HEK293 (cell line): ENCODE results near the gene VPS54.

Experiments
- CTCF ChIA-PET: fragments of 350-600 bp; formaldehyde crosslinking; extraction: SDS; loops from one replicate; lab custom pipeline; 2021; ENCODE audit warnings: antibody characterized with exemption; lab: Yijun Ruan, JAX
- POLR2A ChIA-PET: fragments of 300-600 bp; formaldehyde crosslinking; extraction: SDS; loops from one replicate; lab custom pipeline; 2020; ENCODE audit warnings: antibody characterized with exemption, inconsistent platforms; lab: Yijun Ruan, JAX
- H3K27ac ChIP-seq: fragments of 200-500 bp; sonication (Bioruptor generic); 2 replicates; pipeline ENCODE4 v1.5.1; 2014; ENCODE audit warnings: low read depth, low read length, control low read depth, inconsistent platforms; ENCODE audit errors: extremely low read depth
- H3K36me3 ChIP-seq, 2 experiments: fragments of 200-500 bp in 1 of 2; sonication (Bioruptor generic) in 1 of 2; 1 replicate in 1 of 2; 2 replicates in 1 of 2; pipeline ENCODE4 v1.5.1; 2014 to 2017; ENCODE audit warnings: inconsistent platforms in 2 of 2, low read length in 2 of 2; ENCODE audit not compliant: control insufficient read depth in 2 of 2, insufficient read depth in 1 of 2
- H3K4me1 ChIP-seq: fragments of 200-500 bp; sonication (Bioruptor generic); 2 replicates; pipeline ENCODE4 v1.5.1; 2014; ENCODE audit warnings: mild to moderate bottlenecking, low read length, inconsistent platforms; ENCODE audit not compliant: control insufficient read depth, insufficient read depth
- H3K4me3 ChIP-seq: 2 replicates; pipeline ENCODE4 v1.5.1; 2011; ENCODE audit warnings: low read depth, mild to moderate bottlenecking, control low read depth, low read length, moderate library complexity
- H3K9me3 ChIP-seq: fragments of 200-500 bp; sonication (Bioruptor generic); 2 replicates; pipeline ENCODE4 v1.5.1; 2014; ENCODE audit warnings: low read depth, low read length, inconsistent platforms; ENCODE audit not compliant: control insufficient read depth, insufficient read depth
- IKZF3 ChIP-seq: fragments of 450-650 bp; IDR thresholded peaks from 2 replicates; pipeline ENCODE4 v1.5.0; 2018; ENCODE audit warnings: missing biosample characterization, mild to moderate bottlenecking, missing genetic modification characterization, moderate library complexity
- KLF7 ChIP-seq: fragments of 450-650 bp; formaldehyde crosslinking; IDR thresholded peaks from 2 replicates; pipeline ENCODE4 v1.5.1; 2016; ENCODE audit warnings: missing biosample characterization, missing genetic modification characterization, borderline replicate concordance
- SCRT1 ChIP-seq: fragments of 450-650 bp; formaldehyde crosslinking; IDR thresholded peaks from 2 replicates; pipeline ENCODE4 v1.5.1; 2016; ENCODE audit warnings: missing biosample characterization, missing genetic modification characterization, borderline replicate concordance
- SP7 ChIP-seq: fragments of 450-650 bp; formaldehyde crosslinking; IDR thresholded peaks from 2 replicates; pipeline ENCODE4 v1.5.1; 2016; ENCODE audit warnings: missing biosample characterization, missing genetic modification characterization
- TSHZ1 ChIP-seq: fragments of 450-650 bp; formaldehyde crosslinking; IDR thresholded peaks from 2 replicates; pipeline ENCODE4 v1.5.1; 2016; ENCODE audit warnings: missing biosample characterization, missing genetic modification characterization, borderline replicate concordance
- YY1 ChIP-seq: fragments of 450-650 bp; formaldehyde crosslinking; IDR thresholded peaks from 2 replicates; pipeline ENCODE4 v1.5.1; 2018; ENCODE audit warnings: missing biosample characterization, missing genetic modification characterization
- ZBTB44 ChIP-seq: fragments of 450-650 bp; IDR thresholded peaks from 2 replicates; pipeline ENCODE4 v1.5.1; 2018; ENCODE audit warnings: missing biosample characterization, mild to moderate bottlenecking, missing genetic modification characterization
- ZIC2 ChIP-seq: fragments of 450-650 bp; formaldehyde crosslinking; IDR thresholded peaks from 2 replicates; pipeline ENCODE4 v1.5.1; 2016; ENCODE audit warnings: missing biosample characterization, missing genetic modification characterization
- ZNF133 ChIP-seq: fragments of 450-650 bp; formaldehyde crosslinking; IDR thresholded peaks from 2 replicates; pipeline ENCODE4 v1.5.1; 2016; ENCODE audit warnings: missing biosample characterization, missing genetic modification characterization
- ZNF138 ChIP-seq: fragments of 450-650 bp; formaldehyde crosslinking; IDR thresholded peaks from 2 replicates; pipeline ENCODE4 v1.5.1; 2016; ENCODE audit warnings: missing biosample characterization, missing genetic modification characterization, borderline replicate concordance
- ZNF184 ChIP-seq: fragments of 450-650 bp; IDR thresholded peaks from 2 replicates; pipeline ENCODE4 v1.5.1; 2018; ENCODE audit warnings: missing biosample characterization, mild to moderate bottlenecking, missing genetic modification characterization
- ZNF19 ChIP-seq: fragments of 450-650 bp; formaldehyde crosslinking; IDR thresholded peaks from 2 replicates; pipeline ENCODE4; 2016; ENCODE audit warnings: missing biosample characterization, missing genetic modification characterization, low read depth
- ZNF280D ChIP-seq: fragments of 450-650 bp; formaldehyde crosslinking; IDR thresholded peaks from 2 replicates; pipeline ENCODE4 v1.5.1; 2016; ENCODE audit warnings: missing biosample characterization, missing genetic modification characterization
- ZNF362 ChIP-seq: fragments of 450-650 bp; formaldehyde crosslinking; IDR thresholded peaks from 2 replicates; pipeline ENCODE4 v1.5.1; 2016; ENCODE audit warnings: missing biosample characterization, missing genetic modification characterization
- ZNF366 ChIP-seq: fragments of 450-650 bp; formaldehyde crosslinking; conservative IDR thresholded peaks from 2 replicates; pipeline ENCODE4 v1.5.1; 2016; ENCODE audit warnings: missing biosample characterization, missing genetic modification characterization
- ZNF580 ChIP-seq: fragments of 450-650 bp; formaldehyde crosslinking; IDR thresholded peaks from 2 replicates; pipeline ENCODE4 v1.5.1; 2016; ENCODE audit warnings: missing biosample characterization, missing genetic modification characterization
- ZNF654 ChIP-seq: fragments of 450-650 bp; formaldehyde crosslinking; IDR thresholded peaks from 2 replicates; pipeline ENCODE4 v1.5.1; 2016; ENCODE audit warnings: low read depth, missing biosample characterization, missing genetic modification characterization
- ZNF76 ChIP-seq: fragments of 450-650 bp; formaldehyde crosslinking; IDR thresholded peaks from 2 replicates; pipeline ENCODE4; 2016; ENCODE audit warnings: low read depth, missing biosample characterization, missing genetic modification characterization, borderline replicate concordance
- ZNF837 ChIP-seq: fragments of 450-650 bp; formaldehyde crosslinking; IDR thresholded peaks from 2 replicates; pipeline ENCODE4 v1.5.1; 2016; ENCODE audit warnings: missing biosample characterization, missing genetic modification characterization
- ZSCAN16 ChIP-seq: fragments of 450-650 bp; formaldehyde crosslinking; IDR thresholded peaks from 2 replicates; pipeline ENCODE4 v1.5.1; 2016; ENCODE audit warnings: missing biosample characterization, missing genetic modification characterization
- ZXDB ChIP-seq: fragments of 450-650 bp; formaldehyde crosslinking; IDR thresholded peaks from 2 replicates; pipeline ENCODE4 v1.5.1; 2016; ENCODE audit warnings: missing biosample characterization, missing genetic modification characterization

Gene VPS54

GRCh38 chr2:64017811-64018700 is 1.2 kb downstream of the VPS54 start (continued):
- 0 out of 2 replicates have a peak, but pooled peaks have one; percentile 55 for TF ChIP-seq ZNF362 (tag by site-specific recombination)
- TF ChIP-seq, all 188 proteins: peak for 8

GRCh38 chr2:64015898-64016297 is 3.3 kb downstream of the VPS54 start:
- ChIA-PET CTCF (interaction anchor here (0.5 to 0.8 kb wide), 5 partner anchors 31 to 1073 kb away, joined by 3 to 4 read pairs (median 4); no protein-coding TSS in a partner anchor), POLR2A (no interaction called here)
- Histone ChIP-seq H3K4me1 (peaks cover 3% of the 10 kb centered on the region), H3K4me3 (no peak overlapping the region), H3K9me3 (no peaks in the 10 kb centered on the region), H3K36me3 (no peaks in the 10 kb centered on the region), H3K27ac (no peak overlapping the region)
- TF ChIP-seq ZSCAN16 (no peak), IKZF3 (no peak), ZNF580 (tag by site-specific recombination) (no peak), ZNF837 (no peak), ZIC2 (tag by site-specific recombination) (no peak), KLF7 (tag by site-specific recombination) (no peak), ZNF654 (tag by site-specific recombination) (no peak), ZNF76 (tag by site-specific recombination) (no peak), SCRT1 (tag by site-specific recombination) (no peak), ZBTB44 (no peak), ZNF184 (no peak), ZXDB (tag by site-specific recombination) (no peak), SP7 (tag by site-specific recombination) (no peak), ZNF366 (no peak), ZNF280D (tag by site-specific recombination) (no peak), ZNF133 (tag by site-specific recombination) (no peak), TSHZ1 (tag by site-specific recombination) (no peak), ZNF19 (tag by site-specific recombination) (no peak), ZNF138 (tag by site-specific recombination) (no peak), YY1 (tag by site-specific recombination) (no peak)
